OCI-M1 (cell line): ENCODE results near the gene YDJC.
"Not testable (repeated sequence)": the region's sequence is repeated elsewhere in the genome, so short reads cannot be mapped to it uniquely, and the experiment has no call there.

ENCODE experiments used
- DNase-seq: peaks from one replicate; lab custom pipeline; 2025; lab: John Stamatoyannopoulos, UW

Gene YDJC

DNA sequence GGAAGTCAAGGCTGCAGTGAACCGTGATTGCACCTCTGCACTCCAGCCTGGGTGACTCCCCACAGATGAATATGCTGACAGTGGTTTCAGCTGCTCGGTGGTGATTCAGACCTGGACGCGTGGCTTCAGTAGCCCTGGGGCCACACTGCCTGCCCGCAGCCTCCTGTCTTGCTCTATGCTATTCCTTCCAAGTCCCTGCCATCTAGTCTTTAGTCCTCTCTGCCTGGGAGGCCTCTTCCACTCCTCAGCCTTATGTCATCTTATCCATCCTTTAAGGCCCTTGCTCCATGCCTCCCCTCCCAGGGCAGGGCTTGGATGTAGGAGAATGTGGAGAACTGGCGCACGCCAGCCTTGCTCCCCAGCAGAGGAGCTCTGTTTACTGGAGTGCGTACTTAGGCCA, 23.0 kb downstream of the YDJC start:
- no peak for DNase-seq

DNA sequence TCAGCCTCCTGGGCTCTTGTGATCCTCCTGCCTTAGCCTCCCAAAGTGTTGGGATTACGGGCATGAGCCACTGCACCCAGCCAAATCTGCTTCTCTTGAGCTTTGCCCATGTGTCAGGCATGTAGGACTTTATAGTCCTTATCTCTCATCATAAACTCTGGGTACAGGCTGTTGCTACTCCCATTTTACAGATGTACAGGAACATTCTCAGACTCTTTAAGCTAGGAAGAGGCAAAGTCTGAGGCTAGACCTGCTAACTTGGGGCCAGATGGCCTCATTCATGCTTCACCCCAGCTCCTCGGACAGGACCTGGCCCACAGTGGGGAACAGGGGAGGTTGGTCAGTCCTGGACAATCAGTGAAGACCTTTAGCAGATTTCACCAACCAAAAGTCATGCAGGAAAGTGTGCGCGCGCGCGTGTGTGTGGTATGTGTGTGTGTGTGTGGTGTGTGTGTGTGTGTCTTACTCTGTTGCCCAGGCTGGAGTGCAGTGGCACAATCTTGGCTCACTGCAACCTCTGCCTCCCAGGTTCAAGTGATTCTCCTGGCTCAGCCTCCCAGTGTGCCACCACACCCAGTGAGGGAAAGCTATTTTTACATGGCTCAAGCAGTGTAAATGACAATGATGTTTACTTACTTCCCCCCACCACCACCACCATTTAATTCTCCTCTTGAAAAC, 23.8 kb downstream of the YDJC start:
- no peak for DNase-seq

DNA sequence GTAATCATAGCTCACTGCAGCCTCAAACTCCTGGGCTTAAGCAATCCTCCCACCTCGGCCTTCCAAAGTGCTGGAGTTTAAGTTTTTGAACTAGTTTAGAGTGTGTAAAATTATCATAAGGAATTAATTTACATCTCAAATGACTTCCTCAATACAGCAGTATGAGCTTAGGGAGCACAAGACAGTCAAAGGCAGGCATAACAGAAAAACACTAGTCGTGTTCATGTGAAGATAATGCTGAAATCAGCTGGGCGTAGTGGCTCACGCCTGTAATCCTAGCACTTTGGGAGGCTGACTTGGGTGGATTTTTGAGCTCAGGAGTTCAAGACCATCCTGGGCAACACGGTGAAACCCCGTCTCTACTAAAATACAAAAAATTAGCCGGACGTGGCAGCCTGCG, 25.8 kb downstream of the YDJC start:
- DNase-seq: no peak

DNA sequence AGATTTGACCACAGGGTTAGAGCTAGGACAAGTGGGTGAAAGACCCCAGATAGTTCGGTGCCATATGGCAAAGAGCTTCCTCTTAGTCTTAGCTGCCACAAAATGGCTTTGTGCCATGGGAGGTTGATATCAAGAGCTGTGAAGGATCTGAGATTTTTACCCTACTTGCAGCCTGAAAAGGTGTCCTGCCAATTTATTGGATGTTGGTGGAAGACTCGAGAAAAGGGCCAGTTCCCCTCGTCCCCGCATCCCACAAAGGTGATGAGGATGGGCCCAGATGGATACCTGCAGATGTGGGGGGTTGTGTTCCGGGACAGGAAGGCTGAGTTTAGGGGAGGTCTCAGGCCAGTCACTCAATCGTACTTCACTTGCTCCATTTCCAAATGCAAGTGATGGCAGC, 27.2 kb downstream of the YDJC start:
- no peak for DNase-seq

DNA sequence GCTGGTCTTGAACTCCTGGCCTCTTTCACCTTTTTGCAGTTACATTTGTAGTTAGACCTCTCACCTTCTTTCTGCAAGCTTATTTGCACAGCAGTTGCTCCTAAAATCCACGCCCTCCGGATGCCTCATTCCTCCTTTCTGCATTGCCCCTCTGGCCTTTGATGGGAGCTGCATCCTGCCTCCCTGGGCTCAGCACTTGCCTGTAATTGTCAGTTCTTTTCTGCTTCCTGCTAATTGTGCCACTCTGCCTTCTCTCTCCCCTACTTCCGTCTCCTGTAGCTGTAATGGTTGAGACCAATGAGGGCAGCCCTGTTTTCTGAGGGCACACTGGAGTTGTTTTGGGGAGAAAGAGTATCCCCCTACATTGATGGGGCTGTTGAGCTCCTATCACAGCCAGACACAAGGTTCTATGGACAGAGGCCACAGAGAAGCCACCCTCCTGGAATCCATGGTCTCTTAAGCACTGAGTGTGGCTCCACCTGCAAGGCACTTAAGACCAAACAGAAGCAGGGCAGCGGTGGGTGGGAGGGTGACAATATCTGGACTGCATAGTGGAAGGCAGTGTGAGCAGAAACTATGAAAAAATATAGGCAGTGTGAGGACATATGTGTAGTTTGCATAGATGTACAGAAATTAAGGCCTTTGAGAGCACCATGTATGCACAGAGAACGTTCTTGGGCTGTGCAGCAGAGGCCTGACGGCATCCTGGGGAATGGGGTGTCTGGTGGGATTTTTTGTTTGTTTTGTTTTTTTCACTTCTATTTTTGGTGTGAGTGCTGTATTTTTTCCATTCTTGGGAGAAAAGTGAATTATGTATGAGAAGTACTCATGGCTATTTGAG, 30.5 kb downstream of the YDJC start:
- DNase-seq: no peak

DNA sequence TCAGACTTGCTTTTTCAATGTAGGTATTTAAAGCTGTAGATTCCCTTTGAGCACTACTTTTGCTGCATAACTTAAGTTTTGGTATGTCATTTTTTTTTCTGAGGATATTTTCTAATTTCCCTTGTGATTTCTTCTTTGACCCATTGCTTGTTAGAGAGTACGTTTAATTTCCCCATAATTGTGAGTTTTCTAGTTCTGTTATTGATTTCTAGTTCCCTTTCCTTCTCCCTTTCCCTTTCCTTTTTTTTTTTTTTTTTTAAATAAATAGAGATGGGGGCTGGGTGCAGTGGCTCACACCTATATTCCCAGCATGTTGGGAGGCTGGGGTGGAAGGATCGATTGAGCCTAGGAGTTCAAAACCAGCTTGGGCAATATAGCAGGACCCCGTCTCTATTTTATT, 31.5 kb downstream of the YDJC start:
- no peak for DNase-seq

DNA sequence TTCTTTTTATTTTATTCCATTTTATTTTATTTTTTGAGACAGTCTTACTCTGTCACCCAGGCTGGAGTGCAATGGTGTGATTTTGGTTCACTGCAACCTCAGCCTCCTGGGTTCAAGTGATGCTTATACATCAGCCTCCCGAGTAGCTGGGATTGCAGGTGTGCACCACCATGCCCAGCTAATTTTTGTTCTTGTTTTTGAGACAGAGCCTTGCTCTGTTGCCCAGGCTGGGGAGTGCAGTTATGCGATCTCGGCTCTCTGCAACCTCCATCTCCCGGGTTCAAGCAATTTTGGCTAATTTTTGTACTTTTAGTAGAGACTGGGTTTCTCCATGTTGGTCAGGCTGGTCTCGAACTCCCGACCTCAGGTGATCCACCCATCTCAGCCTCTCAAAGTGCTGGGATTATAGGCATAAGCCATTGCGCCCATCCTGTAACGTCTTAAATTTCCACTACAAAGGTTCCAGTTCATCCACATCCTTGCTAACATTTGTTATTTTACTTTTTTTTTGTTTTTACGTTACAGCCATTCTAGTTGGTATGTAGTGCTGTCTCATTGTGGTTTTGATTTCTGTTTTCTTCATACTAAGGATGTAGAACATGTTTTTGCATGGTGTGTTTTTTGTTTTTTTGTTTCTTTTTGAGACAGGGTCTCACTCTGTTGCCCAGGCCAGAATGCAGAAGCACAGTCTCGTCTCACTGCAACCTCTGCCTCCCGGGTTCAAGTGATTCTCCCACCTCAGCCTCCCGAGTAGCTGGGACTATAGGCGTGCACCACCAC, 33.3 kb downstream of the YDJC start:
- DNase-seq: not testable (repeated sequence)

DNA sequence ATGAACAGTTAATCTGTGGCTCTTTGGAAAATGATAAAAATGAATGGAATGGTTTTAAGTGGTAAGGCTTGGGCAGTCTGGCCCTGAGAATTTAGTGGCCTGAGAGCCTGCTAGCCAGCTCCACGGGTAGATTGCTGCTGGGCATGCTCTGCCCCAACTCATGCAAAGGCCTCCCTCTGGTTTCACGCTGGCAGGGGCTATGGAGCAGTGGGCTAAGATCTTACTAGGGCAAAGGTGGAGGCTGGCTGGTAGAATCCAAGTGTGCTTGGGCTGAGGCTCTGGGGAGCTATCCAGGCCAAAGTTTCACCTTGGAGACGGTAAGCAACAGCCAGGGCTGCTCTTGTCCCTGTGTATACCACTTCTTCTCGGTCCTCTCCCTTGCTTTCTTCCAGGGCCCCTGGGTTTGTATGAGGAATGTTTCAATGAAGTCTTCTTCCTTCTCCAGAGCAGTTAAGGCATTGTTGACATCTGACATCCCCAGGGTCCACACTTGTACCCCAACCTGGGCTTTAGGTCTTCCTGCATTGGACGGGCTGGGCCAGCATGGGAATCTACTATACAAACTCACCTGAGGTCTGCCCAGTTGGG, 34.9 kb downstream of the YDJC start:
- DNase-seq: no peak

DNA sequence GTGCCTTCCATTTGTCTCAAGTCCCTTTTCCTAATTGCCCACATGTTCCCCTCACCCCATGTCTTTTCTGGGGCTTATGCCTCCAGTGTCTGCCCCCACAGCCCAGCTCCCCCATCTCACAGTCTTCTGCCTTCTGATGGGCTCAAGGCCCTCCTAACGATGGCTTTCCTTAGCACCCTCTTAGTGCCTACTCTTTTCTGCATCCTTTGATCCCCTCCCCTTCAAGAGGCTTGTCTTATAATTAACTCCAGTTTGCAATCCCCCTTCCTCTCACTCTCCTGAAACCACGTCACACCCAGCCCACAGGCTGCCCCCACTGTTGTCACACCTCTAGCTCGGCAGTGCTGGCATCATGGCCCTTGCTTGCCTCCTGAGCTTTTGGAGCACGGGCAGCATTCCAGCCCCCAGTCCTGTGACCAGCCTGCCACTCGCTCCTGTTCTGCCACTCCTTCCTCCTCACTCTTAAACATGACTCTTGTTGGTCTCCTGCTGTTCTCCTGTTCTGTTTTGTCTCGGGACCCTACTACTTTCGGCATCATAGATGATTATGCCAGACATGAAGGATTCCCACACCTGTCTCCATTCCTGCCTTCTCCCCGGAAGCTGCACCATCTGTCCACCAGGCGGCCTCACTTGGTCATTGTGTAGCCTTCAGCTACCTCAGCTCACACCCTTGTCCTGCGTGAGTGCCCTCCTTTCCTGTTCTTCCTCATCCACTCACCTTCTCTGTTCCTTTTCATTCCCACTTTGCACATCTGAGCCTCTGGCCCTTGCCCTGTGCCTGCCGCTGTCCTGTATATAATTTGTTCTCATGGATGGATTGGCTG, 36.2 kb downstream of the YDJC start:
- no peak for DNase-seq

DNA sequence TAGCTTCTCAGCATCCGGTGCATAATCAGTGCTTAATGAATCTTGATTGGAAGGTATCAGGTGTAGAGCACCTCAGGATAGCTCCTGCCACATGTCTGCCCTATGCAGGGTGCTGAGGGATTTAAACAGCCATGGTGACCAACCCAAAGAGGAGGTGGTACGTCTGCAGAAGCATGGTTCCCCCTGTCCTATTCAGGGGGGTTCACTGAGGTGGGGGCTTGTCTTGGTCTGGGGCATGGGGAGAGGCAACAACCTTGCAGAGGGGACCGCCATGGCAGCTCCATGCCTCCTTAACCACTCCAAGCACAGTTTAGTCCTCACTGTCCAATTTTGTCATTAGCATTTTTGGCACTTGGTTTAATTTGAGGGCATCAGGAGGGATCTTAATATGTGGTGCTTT, 37.4 kb downstream of the YDJC start:
- no peak for DNase-seq

DNA sequence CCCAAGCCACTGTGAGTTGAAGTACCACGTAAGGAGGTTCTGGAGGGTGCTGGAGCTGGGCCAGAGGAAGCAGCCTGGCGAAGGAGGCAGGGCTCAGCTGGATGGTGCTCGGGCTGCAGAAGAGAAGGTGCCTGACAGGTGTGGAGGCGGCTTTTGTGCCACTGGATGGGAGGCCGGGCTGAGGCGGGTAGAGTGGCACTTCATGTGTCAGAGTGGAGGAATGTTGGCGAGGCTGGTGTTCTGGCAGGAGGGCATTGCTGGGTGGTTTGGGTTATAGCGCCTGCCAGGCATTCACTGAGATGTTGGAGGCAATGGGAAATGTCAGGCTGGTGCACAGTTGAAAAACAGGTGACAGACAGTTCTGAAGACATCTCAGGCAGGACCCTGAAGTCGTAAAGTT, 38.1 kb downstream of the YDJC start:
- DNase-seq: no peak

DNA sequence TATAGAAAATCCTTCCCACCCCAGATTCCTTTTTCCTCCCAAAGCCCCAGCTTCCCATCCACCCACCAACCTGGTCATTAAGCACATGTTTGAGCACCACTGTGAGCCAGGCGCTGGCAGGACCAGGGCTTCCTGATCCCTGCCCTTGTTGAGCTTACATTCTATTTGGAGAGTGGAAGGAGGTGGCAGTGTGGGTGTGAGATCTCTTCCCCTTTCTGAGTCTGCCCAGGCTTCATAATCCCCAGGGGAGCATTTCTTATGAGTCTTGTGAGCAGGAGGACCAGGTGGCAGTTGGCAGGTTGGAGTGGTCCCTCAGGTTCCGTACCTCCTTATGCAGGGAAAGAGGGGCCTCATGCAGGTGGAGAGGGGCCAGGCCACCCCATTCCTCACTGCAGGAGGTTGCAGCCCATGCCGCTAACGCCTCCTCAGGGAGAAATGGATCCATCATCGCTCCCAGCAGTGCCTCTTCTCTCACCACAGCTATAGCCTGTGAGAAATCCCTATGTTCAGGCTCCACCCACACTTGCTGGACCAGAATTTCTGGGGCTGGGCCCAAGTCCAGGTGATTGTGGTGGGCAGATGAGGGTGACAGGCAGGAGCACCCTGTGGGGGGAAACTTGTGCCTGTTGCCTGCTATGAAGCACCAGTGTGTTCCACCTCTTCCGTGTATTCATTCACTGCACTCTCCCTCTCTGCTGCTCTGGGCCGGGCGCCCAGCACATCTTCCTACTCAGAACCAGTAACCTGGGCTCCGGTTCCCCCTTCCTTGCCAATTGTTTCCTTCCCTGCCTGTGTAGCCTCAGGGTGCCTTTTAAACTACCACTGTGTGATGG, 38.8 kb downstream of the YDJC start:
- no peak for DNase-seq

DNA sequence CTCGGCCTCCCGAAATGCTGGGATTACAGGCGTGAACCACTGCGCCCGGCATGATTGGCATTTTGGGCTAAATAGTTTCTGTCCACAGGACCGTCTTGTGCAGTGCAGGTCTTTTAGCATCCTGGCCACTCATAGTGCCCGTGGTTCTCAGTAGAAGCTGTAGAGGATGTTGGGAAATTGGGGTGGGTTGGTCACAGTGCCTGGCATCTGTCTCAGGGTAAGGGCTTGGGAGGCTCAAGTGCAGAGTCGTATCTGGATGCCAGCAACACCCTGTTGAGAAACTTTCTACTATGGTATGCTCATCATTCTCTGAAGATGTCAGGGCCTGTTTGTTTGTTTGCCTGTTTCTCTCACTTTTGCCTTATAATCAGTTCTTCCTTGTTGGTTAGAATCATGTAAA, 40.4 kb downstream of the YDJC start:
- DNase-seq: no peak

DNA sequence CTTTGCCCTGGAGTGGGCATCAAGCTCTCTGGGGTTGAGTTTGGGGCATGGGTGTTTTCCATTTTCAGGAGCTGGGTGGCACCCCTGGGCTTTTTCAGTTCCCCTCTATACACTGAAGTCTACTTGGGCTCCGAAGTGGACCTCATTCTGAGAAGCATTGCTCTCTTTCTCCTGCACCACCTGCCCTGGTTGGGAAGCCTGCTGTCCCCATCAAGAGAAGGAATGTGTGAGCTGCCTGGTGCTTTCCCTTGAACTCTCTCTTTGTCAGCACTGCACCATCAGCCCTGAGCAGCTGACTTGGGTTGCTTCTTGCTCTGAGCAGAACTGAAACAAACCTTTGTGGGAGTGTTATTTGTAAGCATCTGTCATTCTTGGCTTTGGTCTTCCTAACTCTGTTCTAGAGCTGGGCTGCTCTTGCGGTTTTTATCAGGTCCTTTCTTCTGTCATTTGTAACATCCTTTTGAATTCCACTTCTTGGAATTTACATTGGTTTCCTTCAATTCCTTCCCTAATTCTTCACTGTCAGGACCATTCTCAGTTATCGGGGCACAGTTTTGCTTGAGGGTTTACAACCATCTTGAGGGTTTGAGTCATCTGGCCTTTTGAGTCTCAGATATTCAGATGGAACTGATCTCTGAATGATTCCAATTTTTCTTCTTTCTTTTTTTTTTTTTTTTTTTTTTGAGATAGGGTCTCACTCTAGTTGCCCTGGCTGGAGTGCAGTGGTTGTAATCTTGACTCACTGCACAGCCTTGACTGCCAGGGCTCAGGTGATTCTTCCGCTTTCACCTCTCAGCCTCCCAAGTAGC, 41.8 kb downstream of the YDJC start:
- peak; percentile 95 for DNase-seq

DNA sequence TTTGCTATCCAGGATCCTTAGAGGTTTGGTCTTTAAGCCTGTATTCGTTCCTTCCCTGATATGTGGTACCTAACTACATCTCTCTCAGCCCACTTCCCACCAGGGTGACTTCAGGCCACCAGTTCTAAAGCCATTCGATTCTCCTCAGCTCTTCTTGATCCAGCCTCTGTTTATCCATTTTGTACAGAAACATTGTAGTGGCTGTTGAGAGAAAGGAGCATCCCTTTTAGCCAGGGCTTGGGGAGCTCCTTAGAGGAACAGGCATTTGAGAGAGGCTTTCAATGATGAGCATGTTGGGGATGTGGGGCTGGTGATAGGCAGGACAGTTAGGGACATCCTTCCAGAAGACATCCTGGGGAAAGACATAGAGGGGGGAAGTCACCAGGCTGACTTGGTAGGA, 44.4 kb downstream of the YDJC start:
- DNase-seq: no peak

DNA sequence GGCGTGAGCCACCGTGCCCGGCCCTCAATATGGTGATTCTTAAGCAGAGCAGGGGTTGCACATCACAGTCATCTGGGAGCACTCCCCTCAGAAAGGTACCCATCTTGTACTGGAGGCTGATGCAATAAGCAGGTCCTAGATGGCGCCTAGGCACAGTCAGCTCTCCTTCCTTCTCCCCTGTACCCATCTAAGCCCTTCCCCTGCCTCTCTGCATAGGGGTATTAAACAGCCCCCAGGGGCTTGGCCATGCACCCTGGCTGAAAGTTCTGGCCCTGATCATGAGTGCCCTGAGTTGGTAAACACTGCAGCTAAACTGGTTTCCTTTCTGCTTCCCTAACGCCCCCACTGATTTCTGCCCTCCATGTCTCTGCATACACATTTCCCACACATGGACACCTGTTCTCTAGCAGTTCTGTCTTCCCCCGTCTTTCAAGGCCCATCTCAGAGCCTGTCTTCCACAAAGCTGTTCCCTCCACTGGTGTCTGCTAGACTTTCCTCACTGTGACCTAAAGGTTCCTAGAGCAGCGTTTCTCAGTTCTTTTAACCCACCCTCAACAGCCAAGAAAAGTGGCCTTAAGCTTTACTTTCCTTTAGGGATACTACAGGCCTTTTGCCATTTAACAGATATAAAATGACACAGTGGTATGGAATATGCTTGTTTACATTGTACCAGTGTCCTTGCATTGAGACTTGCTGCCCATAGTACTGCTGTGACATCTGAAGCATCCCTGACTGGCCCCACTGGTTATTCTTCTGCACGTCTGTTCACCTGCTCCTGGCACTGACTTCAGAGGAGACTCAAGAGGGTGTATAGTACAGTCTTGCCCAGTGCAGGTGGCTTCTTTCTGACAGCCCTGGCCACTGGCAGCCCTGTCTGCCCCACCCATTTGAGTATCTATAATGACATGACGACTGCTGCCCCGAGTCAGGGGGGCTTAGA, 46.8 kb downstream of the YDJC start:
- no peak for DNase-seq

DNA sequence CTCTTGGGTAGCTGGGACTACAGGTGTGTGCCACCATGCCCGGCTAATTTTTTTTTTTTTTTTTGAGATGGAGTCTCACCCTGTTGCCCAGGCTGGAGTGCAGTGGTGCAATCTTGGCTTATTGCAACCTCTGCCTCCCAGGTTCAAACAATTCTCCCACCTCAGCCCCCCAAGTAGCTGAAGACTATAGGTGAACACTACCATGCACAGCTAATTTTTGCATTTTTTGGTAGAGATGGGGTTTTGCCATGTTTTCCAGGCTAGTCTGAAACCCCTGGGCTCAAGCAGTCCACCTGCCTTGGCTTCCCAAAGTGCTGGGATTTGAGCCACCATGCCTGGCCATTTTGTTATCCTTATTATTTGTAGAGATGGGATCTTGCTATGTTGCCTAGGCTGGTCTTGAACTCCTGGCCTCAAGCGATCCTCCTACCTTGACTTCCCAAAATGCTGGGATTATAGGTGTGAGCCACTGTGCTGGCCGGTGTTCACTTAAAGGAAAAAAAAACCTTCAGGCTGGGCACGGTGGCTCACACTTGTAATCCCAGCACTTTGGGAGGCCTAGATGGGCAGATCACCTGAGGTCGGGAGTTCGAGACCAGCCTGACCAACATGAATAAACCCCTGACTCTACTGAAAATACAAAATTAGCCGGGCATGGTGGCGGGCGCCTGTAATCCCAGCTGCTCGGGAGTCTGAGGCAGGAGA, 48.7 kb downstream of the YDJC start:
- not testable (repeated sequence) for DNase-seq

DNA sequence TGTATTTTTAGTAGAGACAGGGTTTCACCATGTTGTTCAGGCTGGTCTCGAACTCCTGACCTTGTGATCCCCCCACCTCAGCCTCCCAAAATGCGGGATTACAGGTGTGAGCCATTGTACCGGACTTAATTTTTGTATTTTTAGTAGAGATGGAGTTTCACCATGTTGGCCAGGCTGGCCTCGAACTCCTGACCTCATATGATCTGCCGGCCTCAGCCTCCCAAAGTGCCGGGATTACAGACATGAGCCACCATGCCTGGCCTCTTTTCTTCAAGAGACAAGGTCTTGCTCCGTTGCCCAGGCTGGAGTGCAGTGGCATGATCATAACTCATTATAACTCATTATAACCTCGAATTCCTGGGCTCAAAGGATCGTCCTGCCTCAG, 49.2 kb downstream of the YDJC start:
- not testable (repeated sequence) for DNase-seq
